HG02973 (cell line): ENCODE results near the gene MPRIP.

Source experiments
- ATAC-seq: cut with Tn5 transposase; IDR thresholded peaks from one replicate; pipeline ENCODE4 v1.9.1; 2021; ENCODE audit warnings: moderate library complexity; ENCODE audit not compliant: unreplicated experiment

The MPRIP gene

DNA sequence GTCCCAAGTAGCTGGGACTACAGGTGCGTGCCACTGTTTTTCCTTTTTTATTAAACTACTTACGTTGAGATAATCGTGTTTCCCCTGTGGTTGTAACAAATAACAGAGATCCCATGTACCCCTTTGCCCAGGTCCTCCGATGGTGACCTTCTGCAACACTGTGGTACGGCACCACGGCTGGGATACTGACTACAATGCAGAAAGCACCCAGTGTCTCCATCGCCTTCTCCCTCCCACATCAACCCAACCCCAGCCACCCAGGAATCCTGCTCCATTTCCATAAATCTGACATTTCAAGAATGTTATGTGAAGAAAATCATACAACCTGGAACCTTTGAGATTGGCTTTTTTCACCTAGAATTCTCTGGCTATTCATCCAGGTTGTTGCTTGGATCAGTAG, 22.1 kb downstream of the MPRIP start:
- ATAC-seq, result no peak

DNA sequence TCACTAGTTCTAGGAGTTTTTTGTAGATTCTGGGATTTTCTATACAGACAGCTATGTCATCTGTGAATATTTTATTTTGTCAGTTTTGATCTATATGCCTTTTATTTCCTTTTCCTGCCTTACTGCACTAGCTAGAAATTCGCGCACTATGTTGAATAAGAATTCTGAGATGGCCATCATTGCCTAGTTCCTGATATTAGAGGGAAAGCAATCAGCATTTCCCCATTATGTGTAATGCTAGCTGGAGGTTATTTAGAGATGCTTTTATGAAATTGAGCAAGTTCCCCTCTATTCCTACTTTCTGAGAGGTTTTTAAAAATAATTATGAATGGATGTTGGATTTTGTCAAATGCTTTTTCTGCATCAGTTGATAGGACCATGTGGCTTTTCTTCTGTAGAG, 23.8 kb downstream of the MPRIP start:
- ATAC-seq, result no peak

DNA sequence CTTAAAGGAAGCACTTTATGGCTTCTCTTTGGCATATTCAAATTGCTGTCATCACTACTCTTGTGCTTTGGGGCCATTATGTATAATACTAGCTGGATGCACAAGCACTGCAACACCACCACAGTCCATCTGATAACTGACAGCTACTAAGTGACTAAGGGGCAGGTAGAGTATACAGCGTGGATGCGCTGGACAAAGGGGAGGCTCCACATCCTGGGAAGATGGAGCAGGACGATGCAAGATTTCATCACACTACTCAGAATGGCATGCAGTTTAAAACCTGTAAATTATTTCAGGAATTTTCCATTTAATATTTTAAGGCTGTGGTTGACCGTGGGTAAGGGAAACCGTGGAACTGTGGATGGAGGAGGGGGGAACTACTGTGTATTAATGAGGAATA, 25.0 kb downstream of the MPRIP start:
- ATAC-seq, result no peak

DNA sequence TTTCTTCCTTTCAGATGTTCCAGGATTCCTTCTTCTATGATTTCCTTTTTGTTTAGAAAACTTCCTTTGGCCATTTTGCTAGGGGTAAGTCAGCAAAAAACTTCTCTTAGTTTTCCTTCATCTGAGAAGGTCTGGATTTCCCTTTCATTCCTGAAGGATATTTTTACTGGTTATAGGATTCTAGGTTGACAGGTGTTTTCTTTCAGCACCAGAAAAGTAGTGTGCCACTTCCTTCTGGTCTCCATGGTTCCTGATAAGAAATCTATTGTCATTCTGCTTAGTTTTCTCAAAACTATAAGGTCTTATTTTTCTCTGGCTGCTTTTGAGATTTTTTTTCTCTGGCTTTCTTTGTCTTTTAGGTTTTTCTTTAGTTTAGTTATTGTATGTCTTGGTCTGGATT, 27.6 kb downstream of the MPRIP start:
- no peak for ATAC-seq

DNA sequence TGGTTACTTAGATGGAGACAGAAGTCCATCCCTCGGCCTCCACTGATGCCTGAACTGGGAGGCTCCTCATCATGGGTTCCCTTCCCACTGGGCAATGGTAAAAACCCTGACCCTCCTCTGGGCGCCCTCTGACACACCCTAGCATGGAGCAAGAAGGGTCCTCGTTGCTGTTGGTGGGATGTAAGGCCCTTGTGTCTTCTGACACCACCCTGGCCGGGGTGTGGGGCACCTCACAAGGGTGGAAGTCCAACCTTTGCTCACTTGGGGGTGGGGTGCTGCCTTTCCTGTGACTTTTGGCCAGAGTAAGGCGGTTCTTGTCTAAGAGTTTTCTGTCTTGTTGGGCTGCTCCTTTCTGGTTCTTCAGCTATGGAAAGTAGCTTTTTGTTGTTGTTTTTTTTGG, 28.7 kb downstream of the MPRIP start:
- no peak for ATAC-seq

DNA sequence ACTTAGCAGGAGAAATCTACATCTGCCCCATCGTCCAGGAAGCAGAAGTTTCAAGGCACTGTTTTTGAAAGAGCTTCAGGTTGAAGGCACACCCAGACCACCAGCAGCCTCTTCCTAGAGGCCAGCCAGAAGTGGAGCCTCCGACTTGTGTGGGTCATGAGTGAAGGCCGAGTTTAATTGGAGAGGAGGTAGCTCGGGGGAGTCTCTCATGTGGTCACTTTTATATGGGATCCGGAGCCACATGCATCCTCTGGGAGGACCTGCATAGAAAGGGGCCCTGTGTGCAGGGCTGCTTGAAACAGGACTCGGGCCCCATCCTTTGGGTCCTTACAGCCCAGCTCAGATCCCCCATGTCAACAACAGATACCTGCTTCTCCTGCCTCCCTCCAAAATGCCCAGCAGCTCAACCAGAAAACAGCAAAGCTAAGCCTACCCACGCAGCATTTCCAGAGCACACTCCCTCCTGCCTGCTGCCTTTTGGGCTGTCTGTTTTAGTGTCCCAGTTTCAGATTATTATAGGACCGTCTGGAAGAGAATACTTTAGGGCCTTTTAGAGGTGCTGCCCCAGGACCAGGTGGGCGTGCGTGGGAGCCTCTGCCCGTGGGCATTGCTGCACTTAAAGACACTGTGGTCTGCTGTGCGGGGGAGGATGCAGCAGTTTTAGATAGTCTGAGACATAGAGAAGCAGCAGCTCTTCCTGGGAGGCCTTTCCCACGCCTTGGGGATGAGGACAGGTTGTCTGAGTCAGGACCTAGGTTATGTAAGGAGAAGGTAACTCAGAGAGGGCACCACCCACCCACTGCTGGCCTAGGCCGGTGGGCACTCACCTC, 29.5 kb downstream of the MPRIP start:
- ATAC-seq, result no peak

DNA sequence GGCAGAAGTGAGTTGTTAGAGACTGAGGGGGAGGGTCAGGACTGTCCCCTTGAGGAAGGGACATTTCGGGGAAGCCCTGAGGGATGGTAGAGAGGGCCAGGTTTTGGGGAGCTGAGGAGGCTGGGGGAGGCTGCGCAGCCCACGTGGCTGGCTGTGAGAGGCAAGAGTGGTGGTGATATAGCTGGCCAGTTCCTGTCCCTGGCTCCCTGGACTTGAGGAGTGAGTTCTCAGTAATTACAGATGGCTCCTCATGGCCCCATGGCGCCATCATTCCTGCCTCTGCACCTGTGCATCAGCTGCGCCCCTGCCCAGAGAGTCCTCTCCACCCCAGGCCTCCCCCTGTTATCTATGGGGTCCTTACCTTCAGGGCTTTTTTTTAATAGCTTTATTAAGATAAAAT, 30.3 kb downstream of the MPRIP start:
- ATAC-seq, result no peak

DNA sequence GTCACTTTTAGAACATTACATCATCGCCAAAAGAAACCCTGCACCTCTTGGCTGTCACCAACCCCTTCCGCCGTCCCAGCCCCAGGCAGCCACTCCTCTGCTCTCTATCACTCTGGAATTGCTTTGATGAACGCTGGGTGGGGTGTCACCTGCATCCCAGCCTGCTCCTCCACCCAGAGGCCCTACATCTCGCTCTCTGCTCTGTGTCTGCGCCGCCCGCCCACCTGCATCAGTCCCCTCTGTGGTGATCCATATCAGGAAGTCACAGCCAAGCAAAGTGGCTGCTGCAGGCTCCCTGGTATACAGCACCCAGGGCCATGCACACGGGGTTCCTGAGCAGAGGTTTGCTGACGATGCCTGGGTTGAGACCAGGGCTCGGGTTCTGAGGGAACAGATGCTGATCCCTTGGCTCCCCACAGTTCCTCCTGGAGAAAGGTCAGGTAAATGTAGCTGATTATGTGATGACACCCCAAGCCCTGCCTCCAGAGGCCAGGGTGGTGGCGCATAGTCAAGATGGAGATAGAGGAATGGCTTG, 30.8 kb downstream of the MPRIP start:
- ATAC-seq, result no peak

DNA sequence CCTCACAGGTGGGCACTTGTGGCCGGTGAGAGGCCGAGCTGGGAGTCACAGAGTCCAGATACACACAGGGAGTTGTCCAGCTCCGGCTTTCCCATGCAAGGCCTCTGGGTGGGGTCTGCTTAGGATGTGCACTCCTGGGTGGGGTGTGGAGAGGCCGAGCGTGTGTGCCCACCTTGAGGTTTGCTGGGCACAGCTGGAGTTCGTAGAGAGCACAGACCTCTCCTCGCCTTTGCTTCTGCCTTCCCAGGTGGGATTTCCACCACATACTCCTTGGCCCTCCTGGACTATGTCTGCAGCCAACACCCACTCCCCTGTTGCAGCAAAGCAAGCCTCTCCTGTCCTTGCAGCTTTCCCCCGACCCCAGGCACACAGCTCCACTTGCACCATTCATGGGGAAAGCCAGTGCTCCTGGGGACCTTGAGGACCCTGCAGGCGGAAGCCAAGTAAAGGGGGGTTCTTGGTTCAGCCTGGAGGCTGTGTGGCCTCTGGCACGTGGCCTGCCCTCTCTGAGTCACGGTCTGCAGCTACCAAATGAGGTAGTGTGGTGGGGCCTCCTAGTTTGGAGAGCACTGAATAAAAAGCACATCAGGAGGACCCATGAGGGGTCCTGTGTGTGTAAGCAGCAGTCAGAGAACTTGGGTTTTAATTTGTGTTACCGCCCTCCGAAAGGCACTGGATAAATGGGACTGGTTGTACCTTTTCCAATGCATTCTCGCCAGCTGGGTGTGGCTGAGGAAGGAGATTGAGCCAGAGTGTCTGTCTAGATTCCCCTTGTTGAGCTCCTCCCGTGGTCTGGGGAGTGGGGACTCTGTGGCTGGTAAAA, 31.5 kb downstream of the MPRIP start:
- ATAC-seq, result no peak

DNA sequence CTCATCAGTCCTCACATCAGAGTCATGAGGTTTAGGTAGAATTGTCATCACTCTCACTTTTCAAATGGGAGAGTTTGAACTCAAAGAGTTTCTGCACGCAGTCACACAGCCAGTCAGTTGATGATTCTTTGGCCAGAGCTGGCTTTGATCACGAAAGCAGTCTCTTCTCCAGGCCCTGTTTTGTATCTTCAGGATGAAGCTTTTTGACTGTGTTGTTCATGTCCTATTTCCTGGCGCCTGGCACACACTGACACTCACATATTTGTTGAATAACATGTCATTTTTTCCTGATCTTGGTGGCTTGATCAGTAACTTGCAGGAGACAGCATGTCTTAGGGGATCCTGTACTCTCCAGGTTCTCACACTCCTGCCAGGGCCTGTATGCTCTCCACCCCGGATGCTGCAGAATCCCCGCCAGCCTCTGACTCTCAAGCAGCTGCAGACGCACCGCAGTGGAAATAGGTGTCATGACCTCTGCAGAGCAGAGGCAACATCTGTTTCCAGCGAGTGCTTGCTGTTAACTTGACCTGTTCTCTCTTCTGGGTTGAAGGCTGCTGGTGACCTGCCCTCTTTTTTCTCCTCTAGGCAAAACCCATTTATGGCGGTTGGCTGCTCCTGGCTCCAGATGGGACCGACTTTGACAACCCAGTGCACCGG, 33.0 kb downstream of the MPRIP start:
- no peak for ATAC-seq

DNA sequence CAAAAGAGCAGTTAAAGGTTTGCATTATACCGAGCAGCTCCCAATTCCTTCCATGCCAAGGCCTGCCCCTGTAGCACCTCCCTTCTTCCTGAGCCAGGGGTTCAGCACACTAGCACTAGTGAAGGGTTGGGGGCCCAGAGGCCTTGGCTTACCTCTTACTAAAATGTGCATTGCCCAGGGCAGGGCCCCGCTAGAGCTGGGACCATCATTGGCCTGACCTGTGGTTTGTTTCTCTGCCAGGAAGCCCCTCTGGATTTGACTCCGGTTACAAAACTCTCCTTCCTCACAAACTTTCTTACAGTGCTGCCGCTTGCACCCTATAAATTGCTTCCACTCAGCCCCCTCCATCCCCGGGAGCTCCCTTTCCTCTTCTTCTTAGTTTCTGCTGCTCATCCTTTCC, 33.8 kb downstream of the MPRIP start:
- no peak for ATAC-seq

DNA sequence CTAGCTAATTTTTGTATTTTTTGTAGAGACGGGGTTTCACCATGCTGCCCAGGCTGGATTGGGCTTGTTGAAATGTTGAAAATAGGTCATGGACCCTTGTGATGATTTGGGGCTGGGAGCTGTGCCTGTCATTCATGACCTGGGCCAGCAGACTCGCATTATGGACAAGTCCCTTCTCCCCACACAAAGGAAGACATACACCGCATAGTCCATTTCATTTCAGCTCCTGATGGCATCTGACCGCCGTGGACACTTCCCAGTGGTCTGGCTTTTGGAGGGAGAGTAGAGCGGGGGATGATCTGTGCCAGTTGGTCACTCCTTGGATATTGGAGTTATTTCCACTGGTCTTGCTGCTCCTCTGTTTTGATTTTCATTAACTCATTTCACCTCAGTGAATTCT, 34.8 kb downstream of the MPRIP start:
- ATAC-seq, result no peak

DNA sequence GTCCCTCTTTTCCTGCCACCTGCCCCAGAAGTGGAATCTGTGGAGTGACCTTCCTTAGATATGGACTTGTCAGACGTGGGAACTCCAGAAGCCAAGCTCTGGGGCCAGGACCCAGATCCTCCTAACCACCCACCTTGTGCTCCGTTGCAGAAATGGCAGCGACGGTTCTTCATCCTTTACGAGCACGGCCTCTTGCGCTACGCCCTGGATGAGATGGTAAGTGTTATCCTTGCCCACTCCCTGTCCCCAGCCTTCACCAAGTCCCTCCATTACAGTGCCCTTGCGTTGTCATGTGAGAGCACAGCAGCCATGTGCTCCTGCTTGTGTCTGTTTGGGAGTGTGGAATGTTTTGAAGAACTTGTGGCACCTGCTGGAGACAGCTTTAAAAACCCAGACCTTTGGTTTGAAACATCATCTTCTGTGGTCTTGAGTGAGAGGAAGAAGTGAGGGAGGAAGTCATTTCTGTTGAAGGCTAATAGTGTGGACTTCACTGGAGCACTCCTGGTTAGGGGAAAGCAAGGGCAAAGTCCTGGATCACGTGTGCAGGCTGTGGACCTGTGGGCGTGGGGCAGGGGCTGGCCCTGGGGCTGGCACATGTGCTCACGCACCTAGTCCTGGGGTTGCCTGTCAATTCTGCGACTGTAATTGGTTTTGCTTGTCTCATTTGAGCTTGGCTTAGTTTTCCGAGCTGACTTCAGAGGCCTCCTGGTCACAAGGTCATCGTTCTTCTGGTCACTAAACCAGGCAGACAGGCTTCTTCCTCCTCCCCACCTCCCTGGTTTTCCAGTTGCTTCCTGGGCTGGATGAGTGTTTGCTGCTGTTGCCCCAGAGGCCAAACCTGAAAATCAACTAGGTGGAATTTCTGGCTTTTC, 35.8 kb downstream of the MPRIP start:
- no peak for ATAC-seq

DNA sequence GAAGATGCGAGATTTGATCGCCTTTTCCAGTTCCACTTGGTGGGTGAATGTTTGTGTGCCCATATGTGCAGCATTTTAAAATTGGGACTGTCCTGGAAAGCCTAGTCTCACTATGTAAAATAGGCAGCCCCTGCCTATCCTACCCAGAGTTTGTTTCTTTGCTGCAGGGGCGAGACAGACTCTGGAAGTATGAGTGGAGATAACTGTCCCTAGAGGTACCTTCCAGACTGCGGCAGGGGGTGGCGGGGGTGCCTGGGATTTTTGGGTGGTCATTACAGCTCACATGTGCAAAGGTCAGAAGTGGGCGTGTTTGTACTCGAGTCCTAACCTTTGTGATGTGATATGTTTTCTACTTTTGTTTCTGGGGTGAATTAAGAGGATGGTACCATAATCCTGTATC, 36.6 kb downstream of the MPRIP start:
- no peak for ATAC-seq

DNA sequence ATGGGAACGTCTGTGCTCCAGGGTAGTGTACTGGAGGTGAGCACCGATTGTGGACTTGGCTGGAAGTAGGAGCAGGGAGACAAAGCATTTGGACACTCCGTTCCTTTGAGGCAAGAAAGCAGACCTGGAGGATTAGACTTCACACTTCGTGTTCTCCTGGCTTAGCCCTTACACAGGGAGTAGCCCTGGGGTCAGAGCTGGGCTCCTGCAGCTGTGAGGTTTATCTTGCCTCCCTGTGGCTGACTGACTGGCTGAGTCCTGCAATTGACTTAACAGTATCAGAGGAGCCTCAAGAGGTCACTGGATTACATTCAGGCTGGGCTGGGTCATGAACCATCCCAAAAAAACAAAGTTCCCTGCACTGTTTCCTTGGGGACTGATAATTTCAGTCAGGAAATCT, 37.1 kb downstream of the MPRIP start:
- ATAC-seq, result no peak

DNA sequence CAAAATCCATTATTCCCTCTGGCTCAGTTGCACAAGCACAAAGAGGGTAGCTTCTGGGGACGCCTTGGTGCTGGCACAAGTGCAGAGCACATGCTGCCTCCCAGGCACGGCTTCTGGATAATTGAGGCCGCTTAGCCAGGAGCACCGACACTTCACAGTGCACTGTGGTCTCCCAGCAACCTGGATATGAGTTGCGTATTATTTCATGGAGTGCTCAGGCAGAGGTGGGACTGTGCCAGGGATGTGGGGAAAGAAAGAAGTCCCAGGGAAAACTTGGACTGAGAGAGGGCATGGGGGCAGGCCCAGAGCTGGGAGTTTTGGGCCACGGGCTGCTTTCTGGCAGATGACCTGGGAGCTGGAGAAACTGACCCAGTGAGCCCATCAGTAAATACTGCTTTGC, 37.5 kb downstream of the MPRIP start:
- no peak for ATAC-seq

DNA sequence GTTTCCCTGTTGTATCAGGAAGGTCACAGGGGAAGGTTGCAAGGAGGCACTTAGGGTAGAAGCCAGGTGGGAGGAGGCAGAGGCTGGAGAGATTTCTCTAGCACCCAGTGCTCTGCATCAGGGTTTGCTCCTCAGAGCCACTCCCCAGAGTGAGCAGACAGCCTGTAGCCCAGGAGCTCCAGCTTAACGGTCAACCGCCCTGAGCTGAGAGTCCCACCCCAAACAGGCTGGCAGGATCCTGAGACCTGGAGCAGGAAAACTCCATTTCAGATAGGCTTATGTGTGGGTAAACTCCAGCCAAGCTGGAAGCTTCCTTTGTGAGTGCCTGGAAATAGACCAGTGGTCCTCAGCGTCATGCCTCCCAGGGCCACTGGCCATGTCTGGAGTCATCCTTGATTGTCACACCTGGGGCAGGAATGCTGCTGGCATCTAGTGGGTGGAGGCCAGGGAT, 37.9 kb downstream of the MPRIP start:
- ATAC-seq, result no peak

DNA sequence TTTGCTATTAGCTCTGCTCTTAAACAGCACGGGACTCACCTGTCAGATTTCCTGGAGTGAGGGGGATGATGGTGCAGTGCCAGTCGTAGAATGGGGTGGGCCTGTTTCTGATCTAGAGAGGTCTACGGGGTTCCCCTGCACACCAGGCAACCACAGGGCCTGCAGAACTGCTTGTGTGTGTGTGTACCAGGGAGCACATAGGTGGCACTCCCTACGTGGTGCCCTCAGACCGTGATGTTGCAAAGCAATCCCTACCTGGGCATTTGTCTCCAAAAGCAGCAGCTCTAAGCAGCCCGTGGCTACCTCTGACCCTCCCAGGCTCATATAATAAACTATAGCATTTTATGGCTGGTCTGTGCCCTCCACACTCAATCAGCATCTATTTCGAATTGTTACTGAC, 38.5 kb downstream of the MPRIP start:
- ATAC-seq, result no peak

DNA sequence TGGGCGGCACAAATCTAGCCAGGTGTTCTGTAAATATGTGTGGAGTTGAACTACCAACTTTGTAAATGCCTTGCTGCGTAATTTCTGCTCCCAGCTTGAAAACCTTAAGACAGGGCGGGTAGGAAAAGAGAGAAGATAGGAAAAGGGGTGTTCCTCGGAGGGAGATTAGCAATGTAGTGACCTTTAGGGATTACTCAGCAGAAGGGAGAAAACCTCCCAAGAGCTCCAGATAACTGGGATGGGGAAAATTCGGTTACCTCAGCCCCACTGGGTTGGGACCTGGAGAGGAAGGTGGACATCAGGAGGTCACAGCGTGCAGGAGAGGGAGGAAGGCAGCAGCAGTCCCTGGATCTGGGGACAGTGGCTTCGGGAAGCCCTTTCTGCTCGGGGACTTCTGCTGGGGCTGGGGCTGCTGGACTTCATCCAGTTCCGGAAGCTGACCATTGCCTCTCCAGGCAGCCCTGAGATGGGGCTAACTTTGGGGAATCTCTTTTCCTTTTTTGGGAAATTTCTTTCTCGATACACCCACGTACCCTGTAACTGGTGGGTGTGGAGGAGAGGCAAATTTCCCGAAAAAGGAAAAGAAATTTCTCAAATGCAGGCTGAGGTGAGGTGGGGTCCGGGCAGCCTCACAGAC, 39.2 kb downstream of the MPRIP start:
- no peak for ATAC-seq

DNA sequence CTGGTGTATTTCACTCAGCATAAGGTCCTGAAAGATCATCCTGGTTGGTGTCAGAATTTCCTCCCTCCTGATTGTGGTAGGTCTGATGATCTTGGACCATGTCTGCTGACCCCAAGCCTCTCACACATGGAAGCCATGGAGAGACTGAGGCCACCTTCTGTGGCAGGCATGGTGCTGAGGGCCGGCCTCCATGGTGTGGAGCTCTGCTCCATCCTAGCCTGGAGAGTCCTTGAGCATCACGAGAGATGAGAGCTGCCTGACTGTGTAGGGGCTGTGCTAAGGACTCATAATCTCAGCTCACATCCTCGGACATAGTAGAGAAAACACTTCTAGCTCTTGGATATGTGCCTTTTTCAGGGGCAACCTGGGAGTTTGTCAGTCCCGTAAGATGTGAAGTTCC, 40.6 kb downstream of the MPRIP start:
- ATAC-seq, result no peak
